HEK293T (cell line): Measurements from ENCODE around the gene VAV2.

Source experiments
- CTCF ChIA-PET: fragments of 350-600 bp; formaldehyde crosslinking; extraction: SDS; loops from one replicate; lab custom pipeline; 2021; ENCODE audit warnings: antibody characterized with exemption, inconsistent platforms; lab: Yijun Ruan, JAX
- POLR2A ChIA-PET: fragments of 350-600 bp; formaldehyde crosslinking; extraction: SDS; loops from one replicate; lab custom pipeline; 2020; ENCODE audit warnings: antibody characterized with exemption, inconsistent platforms; lab: Yijun Ruan, JAX
- DNase-seq: peaks from one replicate; pipeline ENCODE4 v3.0.0; 2012; ENCODE audit warnings: mixed read lengths; ENCODE audit errors: extremely low spot score
- ARNT ChIP-seq: fragments of 450-650 bp; IDR thresholded peaks from 2 replicates; pipeline ENCODE4 v1.6.1; 2017; ENCODE audit warnings: mild to moderate bottlenecking
- BHLHE40 ChIP-seq: fragments of 450-650 bp; IDR thresholded peaks from 2 replicates; pipeline ENCODE4 v1.6.1; 2016; ENCODE audit warnings: mild to moderate bottlenecking, moderate library complexity, borderline replicate concordance
- CTBP1 ChIP-seq: fragments of 450-650 bp; IDR thresholded peaks from 2 replicates; pipeline ENCODE4 v1.6.1; 2016; ENCODE audit warnings: borderline replicate concordance
- ELF4 ChIP-seq: fragments of 450-650 bp; IDR thresholded peaks from 2 replicates; pipeline ENCODE4 v1.6.1; 2017; ENCODE audit warnings: antibody characterized with exemption
- FOXA1 ChIP-seq: fragments of 450-650 bp; IDR thresholded peaks from 2 replicates; pipeline ENCODE4 v1.6.1; 2016; ENCODE audit warnings: mild to moderate bottlenecking
- FOXK2 ChIP-seq: fragments of 450-650 bp; IDR thresholded peaks from 2 replicates; pipeline ENCODE4 v1.6.1; 2016; ENCODE audit warnings: mild to moderate bottlenecking
- FOXM1 ChIP-seq: fragments of 450-650 bp; IDR thresholded peaks from 2 replicates; pipeline ENCODE4 v1.6.1; 2017; ENCODE audit warnings: mild to moderate bottlenecking, borderline replicate concordance
- HDGF ChIP-seq: fragments of 450-650 bp; IDR thresholded peaks from 2 replicates; pipeline ENCODE4 v1.6.1; 2017; ENCODE audit warnings: antibody characterized with exemption, borderline replicate concordance
- L3MBTL2 ChIP-seq: fragments of 450-650 bp; conservative IDR thresholded peaks from 2 replicates; pipeline ENCODE4 v1.6.1; 2016; ENCODE audit warnings: mild to moderate bottlenecking
- LEF1 ChIP-seq: fragments of 450-650 bp; IDR thresholded peaks from 2 replicates; pipeline ENCODE4 v1.6.1; 2017; ENCODE audit warnings: mild to moderate bottlenecking, borderline replicate concordance
- NFRKB ChIP-seq: fragments of 450-650 bp; IDR thresholded peaks from 2 replicates; pipeline ENCODE4 v1.6.1; 2016; ENCODE audit warnings: mild to moderate bottlenecking, moderate library complexity
- SP1 ChIP-seq: fragments of 450-650 bp; IDR thresholded peaks from 2 replicates; pipeline ENCODE4 v1.6.1; 2017
- SUZ12 ChIP-seq: fragments of 450-650 bp; IDR thresholded peaks from 2 replicates; pipeline ENCODE4 v1.6.1; 2016; ENCODE audit warnings: mild to moderate bottlenecking
- TARDBP ChIP-seq: fragments of 450-650 bp; IDR thresholded peaks from 2 replicates; pipeline ENCODE4 v1.6.1; 2016
- ZNF384 ChIP-seq: fragments of 450-650 bp; IDR thresholded peaks from 2 replicates; pipeline ENCODE4 v1.6.1; 2016
- TF ChIP-seq, protein P1 (sequence below): fragments of 450-650 bp; IDR thresholded peaks from 2 replicates; pipeline ENCODE4 v1.6.1; 2016

VAV2 gene

DNA sequence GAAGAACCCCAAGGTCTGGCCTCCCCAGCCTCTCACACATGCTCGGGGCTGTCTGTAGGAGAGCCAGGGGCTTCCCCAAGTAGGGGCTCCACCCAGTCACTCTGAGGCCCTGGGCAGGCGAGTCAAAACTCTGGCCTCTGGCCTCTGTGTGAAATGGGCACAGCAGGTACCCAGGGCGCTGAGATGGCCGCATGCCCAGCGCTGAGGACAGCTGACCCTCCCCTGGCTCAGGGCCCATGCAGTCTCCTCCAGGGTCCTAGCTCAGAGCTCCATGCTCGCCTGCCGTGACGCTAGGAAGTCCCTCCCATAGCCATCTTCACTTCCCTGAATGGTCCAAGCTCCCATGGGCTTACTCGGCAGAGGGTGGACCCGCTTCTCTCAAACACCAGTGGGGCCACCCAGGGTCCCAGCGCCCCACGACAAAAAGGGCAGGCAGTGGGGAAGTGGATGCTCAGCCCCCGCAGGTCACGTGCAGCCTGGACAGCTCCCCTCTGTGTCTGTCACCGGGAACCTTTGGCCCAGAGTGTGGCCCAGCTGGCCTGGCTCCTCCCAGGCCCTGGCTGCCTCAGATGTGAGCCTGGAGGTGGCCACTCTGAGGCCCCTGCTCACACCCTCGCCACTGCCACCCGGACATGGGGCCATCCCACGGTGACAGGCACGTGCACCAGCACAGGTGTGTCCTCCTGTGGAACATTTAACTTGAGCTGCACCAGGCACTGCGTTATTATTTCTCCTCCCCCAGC is 12.2 kb upstream of the VAV2 start:
- CTCF ChIA-PET: interaction anchor here (2.0 kb wide), 1 partner anchor 9 kb away, joined by 8 read pairs; no protein-coding TSS in a partner anchor

DNA sequence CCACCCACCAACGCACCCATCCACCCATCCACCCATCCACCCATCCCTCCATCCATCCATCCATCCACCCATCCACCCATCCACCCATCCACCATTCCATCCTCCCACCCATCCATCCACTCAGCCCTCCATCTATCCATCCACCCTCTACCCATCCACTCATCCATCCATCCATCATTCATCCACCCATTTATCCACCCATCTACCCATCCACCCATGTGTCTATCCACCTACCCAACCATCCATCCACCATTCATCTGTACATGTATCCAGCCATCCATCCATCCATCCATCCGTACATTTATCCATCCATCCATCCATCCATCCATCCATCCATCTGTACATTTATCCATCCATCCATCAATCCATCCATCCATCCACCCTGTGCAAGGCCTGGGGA is 11.1 kb upstream of the VAV2 start:
- no peak for TF ChIP-seq SUZ12
- no peak for TF ChIP-seq BHLHE40
- no peak for TF ChIP-seq HDGF
- no peak for TF ChIP-seq SP1
- TF ChIP-seq ELF4: no peak
- no peak for TF ChIP-seq ZNF384
- TF ChIP-seq LEF1: no peak
- TF ChIP-seq FOXM1: no peak
- TF ChIP-seq FOXA1: no peak
- no peak for TF ChIP-seq L3MBTL2
- no peak for TF ChIP-seq TARDBP
- TF ChIP-seq, protein P1, sequence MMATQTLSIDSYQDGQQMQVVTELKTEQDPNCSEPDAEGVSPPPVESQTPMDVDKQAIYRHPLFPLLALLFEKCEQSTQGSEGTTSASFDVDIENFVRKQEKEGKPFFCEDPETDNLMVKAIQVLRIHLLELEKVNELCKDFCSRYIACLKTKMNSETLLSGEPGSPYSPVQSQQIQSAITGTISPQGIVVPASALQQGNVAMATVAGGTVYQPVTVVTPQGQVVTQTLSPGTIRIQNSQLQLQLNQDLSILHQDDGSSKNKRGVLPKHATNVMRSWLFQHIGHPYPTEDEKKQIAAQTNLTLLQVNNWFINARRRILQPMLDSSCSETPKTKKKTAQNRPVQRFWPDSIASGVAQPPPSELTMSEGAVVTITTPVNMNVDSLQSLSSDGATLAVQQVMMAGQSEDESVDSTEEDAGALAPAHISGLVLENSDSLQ: no peak
- no peak for TF ChIP-seq NFRKB
- TF ChIP-seq CTBP1: no peak
- no peak for TF ChIP-seq ARNT
- no peak for TF ChIP-seq FOXK2
- ChIA-PET CTCF (no interaction called here), POLR2A (no interaction called here)
- no peak for DNase-seq

More for the DNA sequence above, 12.2 kb upstream of the VAV2 start:
- TF ChIP-seq TARDBP: no peak
- TF ChIP-seq LEF1: no peak
- TF ChIP-seq NFRKB: no peak
- TF ChIP-seq ELF4: no peak
- TF ChIP-seq HDGF: no peak
- no peak for DNase-seq
- POLR2A ChIA-PET: no interaction called here

DNA sequence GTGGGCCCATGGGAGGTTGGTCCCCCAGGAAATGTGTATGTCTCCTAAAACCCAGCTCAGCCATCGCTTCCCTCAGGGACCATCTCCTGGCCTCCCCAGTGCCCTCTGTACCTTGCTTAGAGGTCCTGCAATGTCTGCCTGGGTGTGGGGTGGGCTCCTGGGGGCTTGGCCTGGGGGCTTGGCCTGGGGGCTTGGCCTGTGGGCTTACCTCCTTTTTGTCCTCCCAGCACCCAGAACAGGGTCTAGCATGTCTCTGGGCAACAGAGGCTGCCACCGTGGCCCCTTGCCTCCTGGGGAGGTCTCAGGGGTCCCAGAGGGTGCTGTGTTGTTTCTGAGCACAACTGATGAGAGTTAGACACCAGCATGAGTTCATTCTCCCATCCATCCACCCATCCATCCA is 10.7 kb upstream of the VAV2 start:
- DNase-seq: no peak
- POLR2A ChIA-PET: no interaction called here
- TF ChIP-seq, protein P1: no peak
- TF ChIP-seq ZNF384 (no peak), FOXM1 (no peak), BHLHE40 (no peak), L3MBTL2 (no peak), FOXA1 (no peak), CTBP1 (no peak), SUZ12 (no peak)
- CTCF ChIA-PET: no interaction called here

DNA sequence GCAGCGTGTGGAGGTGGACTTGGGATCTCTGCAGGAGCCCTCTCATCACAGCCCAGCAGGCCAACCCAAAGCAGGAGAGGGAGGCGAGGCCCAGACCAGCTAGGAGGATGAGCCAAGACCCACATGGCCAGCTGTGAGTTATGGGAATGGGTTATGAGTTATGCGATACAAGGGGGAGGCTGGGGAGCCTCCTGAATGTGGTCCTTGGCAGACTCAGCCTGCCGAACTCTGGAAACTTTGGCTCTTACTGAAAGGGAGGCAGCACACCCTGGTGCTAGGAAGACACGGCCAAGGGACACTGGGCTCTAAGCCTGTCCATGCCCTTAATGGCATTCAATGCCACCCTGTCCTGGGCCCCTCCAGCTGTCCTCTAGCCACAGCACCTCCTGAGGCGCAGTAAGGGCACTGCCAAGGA is 7.7 kb upstream of the VAV2 start:
- ChIA-PET POLR2A (no interaction called here), CTCF (no interaction called here)
- no peak for TF ChIP-seq TARDBP
- TF ChIP-seq ELF4: no peak
- TF ChIP-seq L3MBTL2: no peak
- no peak for TF ChIP-seq BHLHE40
- TF ChIP-seq SP1: no peak
- no peak for TF ChIP-seq SUZ12
- TF ChIP-seq HDGF: no peak
- no peak for TF ChIP-seq CTBP1

DNA sequence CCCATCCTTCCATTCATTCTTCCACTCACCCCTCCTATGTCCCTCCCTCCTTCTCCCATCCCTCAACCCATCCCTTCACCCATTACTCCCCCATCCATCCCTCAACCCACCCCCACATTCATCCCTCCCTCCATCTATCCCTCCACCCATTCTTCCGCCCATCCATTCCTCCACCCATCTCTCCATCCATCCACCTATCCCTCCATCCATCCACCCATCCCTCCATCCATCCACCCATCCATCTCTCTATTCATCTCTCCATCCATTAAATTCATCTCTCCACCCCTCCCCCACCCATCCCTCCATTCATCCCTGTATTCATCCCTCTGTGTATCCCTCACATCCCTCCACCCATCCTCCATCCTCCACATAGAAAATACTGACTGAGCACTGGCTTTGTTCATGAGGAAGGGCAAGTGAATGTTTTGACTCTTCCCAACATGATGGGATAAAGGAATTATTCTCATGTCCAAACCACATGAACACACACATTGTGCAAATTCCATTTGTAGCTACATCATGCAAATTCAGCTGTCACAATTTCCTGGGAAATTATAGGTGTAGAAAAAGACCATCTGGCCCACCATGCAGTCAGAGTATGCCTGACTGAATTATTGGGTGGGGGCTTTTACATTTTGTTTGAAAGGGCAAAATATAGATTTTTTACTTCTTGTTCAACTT is 6.9 kb upstream of the VAV2 start:
- ChIA-PET POLR2A (no interaction called here), CTCF (no interaction called here)
- TF ChIP-seq CTBP1: no peak
- no peak for TF ChIP-seq ZNF384
- TF ChIP-seq LEF1: no peak
- no peak for TF ChIP-seq FOXA1
- no peak for TF ChIP-seq L3MBTL2
- TF ChIP-seq TARDBP: no peak
- no peak for TF ChIP-seq SP1
- no peak for TF ChIP-seq NFRKB
- TF ChIP-seq FOXM1: no peak
- no peak for TF ChIP-seq BHLHE40
- TF ChIP-seq, protein P1: no peak
- no peak for TF ChIP-seq ELF4
- no peak for TF ChIP-seq SUZ12
- no peak for TF ChIP-seq ARNT
- no peak for TF ChIP-seq HDGF
- no peak for TF ChIP-seq FOXK2
- DNase-seq: no peak

More for the DNA sequence above, 7.7 kb upstream of the VAV2 start:
- no peak for DNase-seq

DNA sequence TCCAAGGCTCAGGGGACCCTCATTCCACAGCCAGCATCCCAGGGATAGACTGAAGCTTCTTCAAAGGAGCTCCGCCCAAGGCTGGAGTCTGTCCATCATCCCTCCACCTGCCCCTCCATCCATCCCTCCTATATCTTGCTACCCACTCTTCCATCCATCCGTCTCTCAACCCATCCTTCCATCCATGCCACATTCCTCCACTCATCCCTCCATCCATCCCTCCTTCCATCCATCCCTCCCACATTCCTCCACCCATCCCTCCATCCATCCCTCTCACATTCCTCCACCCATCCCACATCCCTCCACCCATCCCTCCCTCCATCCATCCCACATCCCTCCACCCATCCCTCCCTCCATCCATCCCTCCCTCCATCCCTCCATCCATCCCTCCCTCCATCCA is 5.5 kb upstream of the VAV2 start:
- POLR2A ChIA-PET: no interaction called here
- CTCF ChIA-PET: no interaction called here
- TF ChIP-seq FOXM1 (no peak), CTBP1 (no peak)
- no peak for DNase-seq
